H9 (cell line): ENCODE measurements around the gene RAB11FIP4. TPM values are rescaled to one million over a fixed set of nuclear protein-coding genes. Genes with fewer than 3 reads are reported as not detected.

Source experiments
- DNase-seq: peaks from one replicate; pipeline ENCODE4 v3.0.0-alpha.2; 2017
- H2AFZ ChIP-seq: one replicate; pipeline ENCODE4 v1.6.1; 2013; ENCODE audit warnings: mild to moderate bottlenecking, low read length, control low read depth, moderate library complexity
- H2AK5ac ChIP-seq: 2 replicates; pipeline ENCODE4 v1.6.1; 2013; ENCODE audit warnings: low read length, control low read depth, mixed read lengths; ENCODE audit not compliant: insufficient read length
- H2BK120ac ChIP-seq: one replicate; pipeline ENCODE4 v1.6.1; 2013; ENCODE audit warnings: low read depth, mild to moderate bottlenecking, low read length, control low read depth, inconsistent platforms; ENCODE audit not compliant: poor library complexity, severe bottlenecking
- H2BK12ac ChIP-seq: 2 replicates; pipeline ENCODE4 v1.6.1; 2013; ENCODE audit warnings: low read length, control low read depth, mixed read lengths, low read depth; ENCODE audit not compliant: insufficient read length
- H2BK15ac ChIP-seq: 2 replicates; pipeline ENCODE4 v1.6.1; 2013; ENCODE audit warnings: low read depth, low read length, control low read depth
- H2BK20ac ChIP-seq: one replicate; pipeline ENCODE4 v1.6.1; 2013; ENCODE audit warnings: low read depth, mild to moderate bottlenecking, low read length, control low read depth, inconsistent platforms; ENCODE audit not compliant: poor library complexity, severe bottlenecking
- H2BK5ac ChIP-seq: 2 replicates; pipeline ENCODE4 v1.6.1; 2013; ENCODE audit warnings: low read length, control low read depth, mixed read lengths; ENCODE audit not compliant: insufficient read length
- H3K14ac ChIP-seq: 2 replicates; pipeline ENCODE4 v1.6.1; 2013; ENCODE audit warnings: low read length, control low read depth; ENCODE audit not compliant: insufficient read depth
- H3K18ac ChIP-seq: 2 replicates; pipeline ENCODE4 v1.6.1; 2013; ENCODE audit warnings: low read depth, mild to moderate bottlenecking, mixed read lengths, low read length, control low read depth; ENCODE audit not compliant: insufficient read length
- H3K23ac ChIP-seq: 2 replicates; pipeline ENCODE4 v1.6.1; 2013; ENCODE audit warnings: low read length, control low read depth, mixed read lengths, low read depth; ENCODE audit not compliant: insufficient read length
- H3K23me2 ChIP-seq: 2 replicates; pipeline ENCODE4 v1.6.1; 2013; ENCODE audit warnings: low read depth, mild to moderate bottlenecking, mixed read lengths, low read length, control low read depth; ENCODE audit not compliant: insufficient read length, poor library complexity, severe bottlenecking
- H3K27ac ChIP-seq: 2 replicates; pipeline ENCODE4 v1.5.1; 2013; ENCODE audit warnings: low read length, control low read depth, mixed read lengths, low read depth; ENCODE audit not compliant: insufficient read length
- H3K27me3 ChIP-seq: 2 replicates; pipeline ENCODE4 v1.6.1; 2013; ENCODE audit warnings: low read length, control low read depth, inconsistent platforms; ENCODE audit not compliant: insufficient read depth
- H3K4ac ChIP-seq: 2 replicates; pipeline ENCODE4 v1.6.1; 2013; ENCODE audit warnings: low read depth, mild to moderate bottlenecking, control low read depth, inconsistent platforms, low read length, moderate library complexity
- H3K4me1 ChIP-seq: 2 replicates; pipeline ENCODE4 v1.6.1; 2013; ENCODE audit warnings: low read length, control low read depth, inconsistent platforms; ENCODE audit not compliant: insufficient read depth
- H3K4me2 ChIP-seq: 2 replicates; pipeline ENCODE4 v1.6.1; 2013; ENCODE audit warnings: low read length, control low read depth, mixed read lengths; ENCODE audit not compliant: insufficient read length, insufficient read depth
- H3K56ac ChIP-seq: 2 replicates; pipeline ENCODE4 v1.6.1; 2013; ENCODE audit warnings: low read depth, mild to moderate bottlenecking, mixed read lengths, low read length, control low read depth; ENCODE audit not compliant: insufficient read length
- H3K79me1 ChIP-seq: 2 replicates; pipeline ENCODE4 v1.6.1; 2013; ENCODE audit warnings: low read depth, mild to moderate bottlenecking, moderate library complexity, low read length, control low read depth, inconsistent platforms; ENCODE audit not compliant: insufficient read depth, poor library complexity, severe bottlenecking
- H3K79me2 ChIP-seq: 2 replicates; pipeline ENCODE4 v1.6.1; 2013; ENCODE audit warnings: low read length, control low read depth, inconsistent platforms; ENCODE audit not compliant: insufficient read depth
- H3K9ac ChIP-seq: 2 replicates; pipeline ENCODE4 v1.6.1; 2013; ENCODE audit warnings: low read length, control low read depth, mixed read lengths; ENCODE audit not compliant: insufficient read length; ENCODE audit errors: extremely low read depth
- H3K9me3 ChIP-seq: one replicate; pipeline ENCODE4 v1.6.1; 2013; ENCODE audit warnings: low read depth, low read length, inconsistent platforms; ENCODE audit not compliant: control insufficient read depth
- H3T11ph ChIP-seq: one replicate; pipeline ENCODE4 v1.6.1; 2013; ENCODE audit warnings: mild to moderate bottlenecking, low read length, control low read depth, inconsistent platforms
- H4K20me1 ChIP-seq: one replicate; pipeline ENCODE4 v1.6.1; 2013; ENCODE audit not compliant: control insufficient read depth, insufficient read length, insufficient read depth
- H4K5ac ChIP-seq: 2 replicates; pipeline ENCODE4 v1.6.1; 2013; ENCODE audit warnings: low read depth, mild to moderate bottlenecking, mixed read lengths, low read length, control low read depth; ENCODE audit not compliant: insufficient read length
- H4K8ac ChIP-seq: replicated peaks from 2 replicates; pipeline ENCODE4 v1.6.1; 2013; ENCODE audit warnings: low read length, control low read depth, mixed read lengths, low read depth; ENCODE audit not compliant: insufficient read length
- H4K91ac ChIP-seq: 2 replicates; pipeline ENCODE4 v1.6.1; 2013; ENCODE audit warnings: low read depth, mild to moderate bottlenecking, moderate library complexity, mixed read lengths, low read length, control low read depth; ENCODE audit not compliant: insufficient read length
- H3K27ac Mint-ChIP-seq, 3 experiments: 2 replicates in 2 of 3; 3 replicates in 1 of 3; pipeline ENCODE4 v1.8.0; 2020 to 2021; ENCODE audit warnings: mixed read lengths in 3 of 3, mild to moderate bottlenecking in 1 of 3, moderate library complexity in 1 of 3
- H3K27me3 Mint-ChIP-seq: 2 replicates; pipeline ENCODE4 v1.8.0; 2021; ENCODE audit warnings: low read depth, mild to moderate bottlenecking, moderate library complexity, mixed read lengths
- H3K36me3 Mint-ChIP-seq, 3 experiments: 2 replicates in 2 of 3; 3 replicates in 1 of 3; pipeline ENCODE4 v1.8.0; 2020 to 2021; ENCODE audit warnings: low read depth in 3 of 3, mixed read lengths in 3 of 3; ENCODE audit not compliant: insufficient read depth in 1 of 3
- H3K4me1 Mint-ChIP-seq, 2 experiments: 2 replicates each; pipeline ENCODE4 v1.8.0; 2020; ENCODE audit warnings: mixed read lengths in 2 of 2
- H3K4me3 Mint-ChIP-seq, 2 experiments: 2 replicates in 1 of 2; 3 replicates in 1 of 2; pipeline ENCODE4 v1.8.0; 2020 to 2021; ENCODE audit warnings: mild to moderate bottlenecking in 2 of 2, mixed read lengths in 2 of 2, moderate library complexity in 1 of 2
- H3K9me3 Mint-ChIP-seq, 2 experiments: 2 replicates in 1 of 2; 3 replicates in 1 of 2; pipeline ENCODE4 v1.8.0; 2020; ENCODE audit warnings: mild to moderate bottlenecking in 2 of 2, mixed read lengths in 2 of 2, moderate library complexity in 1 of 2
- WGBS: extraction: QIAGEN DNeasy Blood & Tissue Kit; methylation state at CpG from one replicate; pipeline ENCODE4 v1.1.7; 2013; ENCODE audit warnings: missing lambda C conversion rate, low lambda C conversion rate, mixed read lengths; ENCODE audit not compliant: insufficient read length; ENCODE audit errors: extremely low coverage; 5-methylcytosine and 5-hydroxymethylcytosine counted together
- total RNA-seq: library from RNA; stranded (reverse); gene quantifications from 2 replicates; pipeline ENCODE4 v1.2.1, GENCODE V29; 2021
- TF ChIP-seq, protein P1 (sequence below): fragments of 200-600 bp; sonication (generic); conservative IDR thresholded peaks from 3 replicates; pipeline ENCODE4 v1.8.0; 2021; ENCODE audit warnings: antibody characterized with exemption, mild to moderate bottlenecking

RAB11FIP4 gene
- total RNA-seq, 1 experiment from 2014 or later = 25.7 TPM

DNA sequence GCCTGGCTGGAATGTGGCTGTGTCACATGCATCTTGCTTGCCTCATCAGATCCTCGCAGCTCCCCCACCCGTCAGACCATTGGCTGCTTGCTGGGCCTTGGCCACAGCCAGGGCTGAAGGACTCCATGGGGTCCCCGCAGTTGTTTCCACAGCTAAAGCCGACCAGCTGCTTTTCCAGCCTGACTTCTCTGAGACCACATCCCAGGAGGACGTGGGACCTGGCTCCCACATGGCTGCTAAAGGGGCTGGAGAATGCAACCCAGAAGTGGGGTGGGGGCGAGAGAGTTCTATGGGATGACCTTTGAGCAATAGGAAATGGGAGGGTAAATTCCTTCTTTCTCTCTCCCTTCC, 193.8 kb downstream of the RAB11FIP4 start:
- H3K18ac ChIP-seq = no peak overlapping the region

More for the DNA sequence above, 193.8 kb downstream of the RAB11FIP4 start:
- no CpG with 5 or more reads among the region's 6 CpGs for WGBS
- Histone ChIP-seq H3K79me1 (no peaks in the 10 kb centered on the region), H3K27ac (no peak overlapping the region), H3K4me2 (no peak overlapping the region), H2AK5ac (no peak overlapping the region), H2BK15ac (no peak overlapping the region), H3K9me3 (no peaks in the 10 kb centered on the region), H3K79me2 (no peaks in the 10 kb centered on the region), H2BK12ac (no peak overlapping the region), H2BK5ac (no peak overlapping the region), H3K4me1 (no peaks in the 10 kb centered on the region), H3K4ac (no peak overlapping the region), H2BK120ac (no peak overlapping the region), H3K23me2 (no peaks in the 10 kb centered on the region), H2AFZ (no peak overlapping the region), H4K91ac (no peak overlapping the region), H3K14ac (no peak overlapping the region), H3K23ac (no peak overlapping the region), H4K5ac (no peak overlapping the region), H2BK20ac (no peak overlapping the region), H3K56ac (no peak overlapping the region), H3K9ac (no peak overlapping the region), H4K8ac (no peak overlapping the region), H3K27me3 (no peaks in the 10 kb centered on the region), H4K20me1 (no peaks in the 10 kb centered on the region), H3T11ph (no peak overlapping the region)
- Mint-ChIP-seq H3K9me3 (no peaks in the 10 kb centered on the region), H3K27me3 (no peaks in the 10 kb centered on the region; the same call in none of the 2 replicates), H3K4me3 (no peak overlapping the region), H3K4me1 (no peaks in the 10 kb centered on the region), H3K27ac (no peak overlapping the region), H3K36me3 (no peaks in the 10 kb centered on the region)
- DNase-seq = no peak
- TF ChIP-seq, protein P1, sequence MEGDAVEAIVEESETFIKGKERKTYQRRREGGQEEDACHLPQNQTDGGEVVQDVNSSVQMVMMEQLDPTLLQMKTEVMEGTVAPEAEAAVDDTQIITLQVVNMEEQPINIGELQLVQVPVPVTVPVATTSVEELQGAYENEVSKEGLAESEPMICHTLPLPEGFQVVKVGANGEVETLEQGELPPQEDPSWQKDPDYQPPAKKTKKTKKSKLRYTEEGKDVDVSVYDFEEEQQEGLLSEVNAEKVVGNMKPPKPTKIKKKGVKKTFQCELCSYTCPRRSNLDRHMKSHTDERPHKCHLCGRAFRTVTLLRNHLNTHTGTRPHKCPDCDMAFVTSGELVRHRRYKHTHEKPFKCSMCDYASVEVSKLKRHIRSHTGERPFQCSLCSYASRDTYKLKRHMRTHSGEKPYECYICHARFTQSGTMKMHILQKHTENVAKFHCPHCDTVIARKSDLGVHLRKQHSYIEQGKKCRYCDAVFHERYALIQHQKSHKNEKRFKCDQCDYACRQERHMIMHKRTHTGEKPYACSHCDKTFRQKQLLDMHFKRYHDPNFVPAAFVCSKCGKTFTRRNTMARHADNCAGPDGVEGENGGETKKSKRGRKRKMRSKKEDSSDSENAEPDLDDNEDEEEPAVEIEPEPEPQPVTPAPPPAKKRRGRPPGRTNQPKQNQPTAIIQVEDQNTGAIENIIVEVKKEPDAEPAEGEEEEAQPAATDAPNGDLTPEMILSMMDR = no peak
